HG03342 (cell line): ENCODE measurements around the gene DAB2IP.
"Not testable (repeated sequence)": the region's sequence is repeated elsewhere in the genome, so short reads cannot be mapped to it uniquely, and the experiment has no call there.

Experiments
- ATAC-seq: cut with Tn5 transposase; IDR thresholded peaks from one replicate; pipeline ENCODE4 v1.9.1; 2021; ENCODE audit warnings: mild to moderate bottlenecking, moderate library complexity; ENCODE audit not compliant: unreplicated experiment

The DAB2IP gene

DNA sequence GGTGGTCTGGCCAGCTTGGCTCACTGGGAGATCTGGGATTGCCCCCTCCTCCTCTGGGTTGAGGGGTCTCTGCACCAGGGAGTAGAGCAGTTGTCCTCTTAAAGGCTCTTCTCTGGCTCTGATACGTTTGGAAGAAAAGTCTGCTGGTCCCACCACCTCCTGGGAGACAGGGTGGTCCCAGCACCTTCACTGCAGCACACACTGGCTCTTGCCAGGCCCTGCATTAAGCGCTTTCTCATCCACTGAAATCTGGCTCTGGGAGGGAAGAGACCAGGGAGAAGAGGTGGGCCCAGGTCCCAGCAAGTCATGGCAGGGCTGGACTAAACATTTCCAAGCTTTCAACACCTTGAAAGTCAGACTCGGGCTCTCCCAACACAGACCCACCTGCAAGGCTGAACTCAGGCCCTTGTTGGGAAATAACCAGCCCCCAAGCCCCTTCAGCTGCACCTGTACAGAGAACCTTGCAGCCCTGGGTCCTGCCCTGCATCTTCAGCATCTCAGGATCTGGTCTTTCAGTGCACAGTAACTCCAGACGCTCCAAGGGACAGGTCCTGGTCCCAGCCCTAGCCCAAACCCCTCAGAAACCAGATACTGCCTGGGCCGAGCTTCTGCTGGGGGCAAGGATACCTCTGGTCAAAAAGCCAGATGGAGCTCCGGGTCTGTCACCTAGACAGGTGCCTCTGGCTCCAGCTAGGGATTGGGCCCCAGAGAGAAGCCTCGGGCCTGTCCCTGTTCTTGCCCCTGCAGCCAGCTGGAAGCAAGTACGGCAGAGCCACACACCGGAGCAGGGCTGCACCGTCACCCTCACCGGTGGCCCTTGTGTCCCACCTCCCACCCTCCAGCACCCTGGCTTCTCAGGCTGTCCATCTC, 134.5 kb downstream of the DAB2IP start:
- no peak for ATAC-seq

DNA sequence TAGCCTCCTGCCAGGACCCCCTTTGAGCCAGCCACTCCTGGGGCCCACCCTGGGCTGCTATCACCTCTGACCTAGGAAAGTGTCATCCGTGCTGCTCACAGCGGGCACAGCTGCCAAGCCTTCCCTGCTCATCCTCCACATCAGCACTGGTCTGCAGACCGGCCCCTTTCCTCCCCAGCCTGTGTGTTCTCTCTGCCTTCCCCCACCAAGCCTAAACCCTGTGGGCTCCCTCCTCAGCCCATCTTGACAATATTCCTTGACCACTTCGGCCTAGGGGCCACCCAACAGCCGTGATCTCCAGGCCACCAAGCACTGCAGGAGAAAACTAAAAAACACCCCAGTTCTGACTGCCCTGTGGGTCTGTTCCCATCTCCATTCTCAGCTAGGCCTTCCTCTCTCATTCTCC, 135.1 kb downstream of the DAB2IP start:
- no peak for ATAC-seq

DNA sequence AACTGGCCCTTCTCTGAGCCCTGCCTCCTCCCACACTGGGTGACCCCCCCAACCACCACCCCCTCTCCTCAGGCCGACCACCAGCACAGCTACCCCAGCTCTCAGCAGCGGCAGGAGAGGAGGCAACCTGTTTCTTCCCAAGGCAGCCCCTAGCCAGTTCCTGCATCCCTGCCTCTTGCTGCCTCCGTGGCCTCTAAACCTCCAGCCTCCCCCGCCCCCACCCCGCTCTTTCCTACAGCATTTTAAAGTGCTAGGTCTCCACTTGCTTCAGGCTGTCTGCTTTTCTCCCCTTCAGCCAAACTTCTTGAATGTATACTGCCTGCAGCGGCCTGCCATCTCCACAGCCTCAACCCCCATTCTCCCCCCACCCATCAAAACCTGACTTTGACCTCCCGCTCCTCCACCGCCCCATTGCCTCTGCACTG, 135.6 kb downstream of the DAB2IP start:
- no peak for ATAC-seq

DNA sequence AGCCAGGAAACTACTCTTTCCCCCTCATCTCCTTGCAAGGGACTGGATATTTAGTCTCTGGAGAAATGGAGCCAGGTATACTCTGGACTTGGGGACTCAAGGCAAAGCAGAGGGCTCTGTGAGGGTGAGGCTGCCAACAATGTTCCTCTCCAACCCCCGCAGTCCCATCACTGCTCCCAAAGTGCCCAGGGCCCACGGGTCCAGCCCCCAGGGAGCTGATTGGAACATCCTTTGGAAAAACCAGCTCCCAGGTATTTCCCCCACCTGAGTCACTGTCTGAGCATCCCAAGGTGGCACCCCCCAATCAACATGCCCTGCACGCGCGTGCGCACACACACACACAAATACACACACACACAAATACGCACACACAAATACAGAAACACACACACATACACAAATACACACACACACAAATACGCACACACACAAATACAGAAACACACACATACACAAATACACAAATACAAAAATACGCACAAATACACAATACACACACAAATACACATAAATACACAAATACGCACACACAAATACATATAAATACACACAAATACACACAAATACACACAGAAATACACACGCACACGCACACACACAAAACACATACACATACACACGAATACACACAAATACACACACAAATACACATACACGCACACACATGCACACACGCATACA, 137.4 kb downstream of the DAB2IP start:
- no peak for ATAC-seq

DNA sequence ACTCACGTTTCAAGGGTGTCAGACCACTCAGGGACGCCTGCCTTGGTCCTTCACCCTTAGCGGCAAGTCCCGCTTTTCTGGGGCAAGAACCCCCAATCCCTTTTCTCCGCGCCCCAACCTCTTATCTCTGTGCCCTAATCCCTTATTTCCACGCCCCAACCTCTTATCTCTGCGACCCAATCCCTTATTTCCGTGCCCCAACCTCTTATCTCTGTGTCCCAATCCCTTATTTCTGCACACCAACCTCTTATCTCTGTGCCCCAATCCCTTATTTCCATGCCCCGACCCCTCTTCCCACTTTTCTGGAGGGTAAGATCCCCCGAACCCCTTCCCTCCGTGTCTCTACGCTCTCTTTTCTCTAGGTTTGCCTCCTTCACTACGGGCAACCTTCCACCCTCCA, 139.4 kb downstream of the DAB2IP start:
- no peak for ATAC-seq

DNA sequence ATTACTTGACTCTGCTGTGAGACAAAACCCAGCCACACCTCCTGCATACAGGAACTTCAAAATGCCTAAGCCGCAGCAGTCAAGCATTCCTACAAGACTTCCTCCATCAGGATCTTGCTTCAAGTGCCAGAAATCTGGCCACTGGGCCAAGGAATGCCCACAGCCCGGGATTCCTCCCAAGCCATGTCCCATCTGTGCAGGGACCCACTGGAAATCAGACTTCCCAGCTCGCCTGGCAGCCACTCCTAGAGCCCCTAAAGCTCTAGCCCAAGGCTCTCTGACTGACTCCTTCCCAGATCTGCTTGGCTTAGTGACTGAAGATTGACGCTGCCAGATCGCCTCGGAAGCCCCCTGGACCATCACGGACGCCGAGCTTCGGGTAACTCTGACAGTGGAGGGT, 141.0 kb downstream of the DAB2IP start:
- not testable (repeated sequence) for ATAC-seq

DNA sequence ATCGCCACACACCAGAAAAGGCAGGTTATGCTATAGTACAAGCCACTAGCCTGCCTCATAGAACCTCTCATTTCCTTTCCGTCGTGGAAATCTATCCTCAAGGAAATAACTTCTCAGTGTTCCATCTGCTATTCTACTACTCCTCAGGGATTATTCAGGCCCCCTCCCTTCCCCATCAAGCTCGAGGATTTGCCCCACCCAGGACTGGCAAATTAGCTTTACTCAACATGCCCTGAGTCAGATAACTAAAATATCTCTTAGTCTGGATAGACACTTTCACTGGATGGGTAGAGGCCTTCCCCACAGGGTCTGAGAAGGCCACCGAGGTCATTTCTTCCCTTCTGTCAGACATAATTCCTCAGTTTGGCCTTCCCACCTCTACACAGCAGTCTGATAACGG, 142.9 kb downstream of the DAB2IP start:
- not testable (repeated sequence) for ATAC-seq

DNA sequence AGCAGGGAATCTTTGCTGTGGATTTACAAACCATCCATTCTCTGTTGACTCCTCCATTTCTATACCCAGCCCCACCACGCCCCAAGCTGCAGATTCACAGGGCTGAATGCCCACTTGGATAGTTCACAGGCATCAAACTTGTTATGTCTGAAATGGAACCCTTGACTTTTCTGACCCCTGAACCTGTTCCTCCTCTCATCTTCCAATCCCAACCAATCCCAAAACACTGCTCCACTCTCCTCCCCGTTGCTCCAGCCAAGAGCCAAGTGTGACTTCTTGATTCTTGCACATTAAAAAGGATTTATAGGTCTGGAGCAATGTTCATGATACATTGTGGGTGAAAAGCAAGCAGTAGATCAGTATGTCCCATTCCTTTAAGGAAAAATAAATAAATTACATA, 145.6 kb downstream of the DAB2IP start:
- no peak for ATAC-seq

DNA sequence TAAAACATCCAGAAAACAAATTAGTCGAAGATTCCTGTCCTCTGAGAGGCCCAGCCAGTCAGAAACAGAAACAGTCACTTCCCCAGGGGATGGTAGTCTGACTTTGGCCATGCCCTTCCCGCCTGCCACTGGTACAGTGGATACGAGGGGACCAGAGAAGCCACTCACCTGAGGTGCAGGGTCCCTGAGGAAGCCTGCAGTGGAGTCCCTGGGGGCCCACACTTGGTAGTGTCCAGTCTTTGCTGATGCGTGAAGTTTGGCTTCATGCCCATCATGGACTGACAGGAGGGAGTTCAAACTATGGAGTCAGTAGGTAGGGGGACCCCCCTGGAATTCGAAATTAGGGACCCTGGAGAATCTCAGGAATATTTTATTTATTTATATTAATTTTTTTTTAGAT, 147.5 kb downstream of the DAB2IP start:
- ATAC-seq, result no peak

DNA sequence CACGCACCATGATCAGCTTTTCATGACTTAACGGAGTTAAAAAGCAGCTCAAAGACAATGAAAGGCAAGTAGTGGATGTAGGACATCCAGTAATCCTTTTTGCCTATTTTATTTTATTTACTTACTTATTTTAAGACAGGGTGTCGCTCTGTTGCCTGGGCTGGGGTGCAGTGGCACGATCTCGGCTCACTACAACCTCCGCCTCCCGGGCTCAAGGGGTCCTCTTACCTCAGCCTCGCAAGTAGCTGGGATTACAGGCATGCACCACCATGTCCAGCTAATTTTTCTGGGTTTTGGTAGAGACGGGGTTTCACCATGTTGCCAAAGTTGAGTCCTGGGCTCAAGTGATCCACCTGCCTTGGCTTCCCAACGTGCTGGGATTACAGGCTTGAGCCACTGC, 148.9 kb downstream of the DAB2IP start:
- no peak for ATAC-seq

DNA sequence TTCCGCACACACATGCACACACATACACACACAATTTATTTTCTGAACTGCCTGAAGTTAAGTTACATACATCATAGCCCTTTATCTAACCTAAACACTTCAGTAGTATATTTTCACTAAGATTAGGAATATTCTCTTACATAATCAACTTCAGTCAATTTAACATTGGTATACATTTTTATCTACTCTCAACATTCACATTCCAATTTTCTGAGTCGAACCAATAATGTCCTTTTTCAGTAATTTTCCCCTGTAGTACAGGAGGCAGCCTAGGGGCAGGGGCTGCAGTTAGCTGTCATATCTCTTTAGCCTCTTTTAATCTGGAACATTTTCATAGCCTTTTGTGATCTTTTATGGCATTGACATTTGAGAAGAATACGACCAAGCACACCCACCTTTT, 150.1 kb downstream of the DAB2IP start:
- no peak for ATAC-seq

DNA sequence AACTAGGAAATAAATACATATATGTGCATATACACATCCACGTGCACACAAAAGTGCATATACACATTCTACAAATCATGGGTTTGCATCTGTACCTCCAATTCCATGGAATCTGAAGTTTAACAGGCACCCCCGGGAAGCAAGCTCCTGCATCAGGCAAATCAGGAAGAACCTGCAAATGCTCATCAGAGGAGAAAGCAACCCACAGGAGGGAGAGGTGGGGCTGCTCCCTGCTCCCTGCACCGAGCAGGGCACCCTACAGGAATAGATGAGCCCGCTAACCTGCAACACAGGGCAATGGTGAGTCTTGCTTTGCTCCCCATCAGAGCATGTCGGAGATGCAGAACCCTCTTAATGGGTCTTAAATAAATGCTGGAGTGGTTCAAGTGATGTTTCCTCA, 151.3 kb downstream of the DAB2IP start:
- no peak for ATAC-seq

DNA sequence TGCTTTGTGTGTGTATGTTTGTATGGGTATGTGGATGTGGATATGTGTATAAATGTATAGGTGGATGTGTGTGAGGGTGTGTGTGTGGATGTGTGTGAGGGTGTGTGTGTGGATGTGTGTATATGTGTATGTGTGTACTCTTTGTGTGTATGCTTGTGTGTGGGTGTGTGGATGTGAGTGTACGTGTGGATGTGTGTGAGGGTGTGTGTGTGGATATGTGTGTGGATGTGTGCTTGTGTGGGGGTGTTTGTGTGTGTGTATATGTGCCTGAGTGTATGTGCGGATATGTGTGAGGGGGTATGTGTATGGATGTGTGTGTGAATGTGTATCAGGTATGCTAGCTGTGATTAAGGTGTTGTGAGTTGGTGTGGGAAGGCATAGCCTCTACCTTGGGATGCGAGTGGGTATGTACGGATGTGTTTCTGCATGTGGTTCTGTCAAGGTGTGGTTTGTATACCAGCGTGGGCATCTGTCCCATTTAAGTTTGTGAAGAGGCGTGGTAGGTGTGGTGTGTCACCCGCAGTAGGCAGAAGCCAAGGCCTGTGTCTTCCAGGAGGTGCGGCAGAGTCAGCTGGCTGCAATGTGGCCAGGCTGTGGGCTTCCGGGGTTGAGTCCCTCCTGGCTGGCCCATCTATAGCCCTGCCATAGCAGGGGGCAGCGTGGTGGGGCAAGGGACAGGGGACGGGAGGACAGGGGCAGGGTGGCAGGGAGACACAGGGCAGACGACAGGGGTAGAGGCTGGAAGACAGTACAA, 155.8 kb downstream of the DAB2IP start:
- ATAC-seq, result no peak

DNA sequence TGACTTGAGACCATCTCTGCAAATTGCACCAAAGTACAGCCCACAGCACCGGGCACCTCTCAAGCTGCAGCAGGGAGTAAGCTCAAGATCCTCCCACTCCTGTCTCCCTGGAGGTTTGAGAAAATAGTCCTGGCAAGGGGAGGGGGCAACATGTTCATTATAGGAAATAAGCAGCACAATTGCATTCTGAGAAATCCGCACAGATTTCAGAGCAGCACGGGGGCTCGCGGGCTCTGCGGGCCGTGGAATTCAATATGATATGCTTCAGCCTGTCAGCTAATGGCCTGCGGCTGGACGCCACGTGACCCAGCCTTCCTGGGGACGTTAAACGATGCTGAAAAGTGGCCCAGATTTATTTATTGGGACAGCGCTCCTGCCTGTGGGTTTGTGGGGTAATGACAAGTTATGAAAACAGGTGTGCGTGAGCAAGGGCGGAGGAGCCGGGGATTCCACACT, 156.4 kb downstream of the DAB2IP start:
- no peak for ATAC-seq

DNA sequence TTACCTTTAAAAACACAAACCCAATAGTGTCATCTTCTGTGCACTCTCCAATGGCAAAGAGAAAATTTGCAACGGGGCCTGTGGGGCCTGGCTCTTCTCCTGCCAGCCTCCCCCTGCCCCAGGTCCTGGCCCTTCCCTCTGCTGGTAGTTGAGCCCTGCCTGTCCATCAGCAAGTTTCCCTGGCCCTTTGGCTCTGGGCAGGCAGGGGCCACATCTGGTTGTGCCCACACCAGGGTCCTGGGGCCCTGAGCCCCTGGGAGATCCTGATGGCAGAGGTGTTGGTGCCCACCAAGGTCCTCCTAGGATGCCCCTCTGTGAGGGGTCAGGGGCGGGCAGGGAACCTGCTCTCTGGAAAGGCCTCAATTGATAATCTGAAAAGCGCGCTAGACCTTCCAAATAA, 157.3 kb downstream of the DAB2IP start:
- no peak for ATAC-seq

DNA sequence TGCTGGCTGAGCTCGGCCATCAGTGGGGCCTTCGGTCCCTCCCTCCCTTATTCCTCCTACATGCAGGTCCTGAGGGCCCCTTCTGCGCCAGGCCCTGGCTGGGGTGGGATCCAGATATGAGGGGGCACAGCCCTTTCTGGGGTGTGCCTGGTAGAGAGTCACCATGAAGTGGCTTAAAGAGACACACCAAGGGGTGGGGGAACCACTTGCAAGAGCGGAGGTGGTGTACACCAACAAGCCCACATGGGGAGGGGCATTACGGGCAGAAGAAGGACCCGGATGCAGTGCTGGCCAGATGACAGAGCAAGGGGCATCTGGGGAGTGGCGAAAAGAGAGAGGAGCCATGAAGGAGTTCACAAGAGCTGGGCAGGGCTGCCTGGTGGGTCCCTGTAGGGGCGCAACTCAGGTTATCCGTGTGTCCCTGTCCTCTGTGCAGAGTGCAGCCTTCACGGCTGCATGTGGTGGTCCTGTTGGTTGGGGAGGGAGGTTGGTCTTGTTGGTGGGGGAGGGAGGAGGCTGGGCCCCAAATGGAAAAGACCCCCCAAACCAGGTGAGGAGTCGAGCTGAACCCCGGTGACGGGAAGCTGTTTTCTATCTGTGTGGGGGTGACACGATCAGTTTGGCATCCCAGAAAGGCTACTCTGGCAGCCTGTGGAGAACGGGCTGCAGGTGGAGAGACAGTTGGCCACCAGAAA, 158.1 kb downstream of the DAB2IP start:
- no peak for ATAC-seq

DNA sequence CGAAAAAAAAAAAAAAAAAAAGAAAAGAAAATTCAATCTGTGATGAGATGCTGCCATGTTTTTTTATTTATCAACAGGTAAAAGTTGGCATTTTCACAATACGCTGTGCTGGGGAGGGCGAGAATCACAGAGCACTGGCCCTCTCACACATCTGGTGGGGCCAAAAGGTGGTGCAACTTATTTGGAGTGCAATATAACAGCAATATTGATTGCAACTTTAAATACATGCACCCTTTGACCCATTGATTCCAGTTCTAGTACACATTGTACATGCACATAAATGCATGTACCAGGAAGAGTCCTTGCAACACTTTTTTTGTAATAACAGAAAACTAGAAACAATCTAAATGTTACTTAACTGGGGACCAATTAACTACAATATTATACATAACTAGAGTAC, 159.1 kb downstream of the DAB2IP start:
- no peak for ATAC-seq

DNA sequence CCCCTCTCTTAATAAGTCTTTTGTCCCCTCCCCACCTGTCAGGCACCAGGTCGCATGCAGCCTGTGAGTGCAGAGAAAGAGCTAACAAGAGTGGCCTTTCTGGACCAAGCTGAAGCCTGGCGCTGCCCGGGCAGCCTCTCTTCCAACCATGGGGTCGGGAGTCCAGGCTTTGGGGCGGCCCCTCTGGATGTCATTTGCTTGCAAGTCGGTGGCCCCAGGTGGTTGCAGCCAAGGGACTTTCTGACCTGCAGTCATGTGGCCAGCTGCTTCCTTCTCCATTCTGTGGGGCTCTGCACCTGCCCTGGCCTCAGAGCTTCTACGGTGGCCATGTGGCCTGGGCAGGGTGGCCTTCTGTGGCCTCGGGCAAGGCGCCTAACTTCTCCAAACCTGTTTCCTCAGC, 159.7 kb downstream of the DAB2IP start:
- ATAC-seq, result no peak

DNA sequence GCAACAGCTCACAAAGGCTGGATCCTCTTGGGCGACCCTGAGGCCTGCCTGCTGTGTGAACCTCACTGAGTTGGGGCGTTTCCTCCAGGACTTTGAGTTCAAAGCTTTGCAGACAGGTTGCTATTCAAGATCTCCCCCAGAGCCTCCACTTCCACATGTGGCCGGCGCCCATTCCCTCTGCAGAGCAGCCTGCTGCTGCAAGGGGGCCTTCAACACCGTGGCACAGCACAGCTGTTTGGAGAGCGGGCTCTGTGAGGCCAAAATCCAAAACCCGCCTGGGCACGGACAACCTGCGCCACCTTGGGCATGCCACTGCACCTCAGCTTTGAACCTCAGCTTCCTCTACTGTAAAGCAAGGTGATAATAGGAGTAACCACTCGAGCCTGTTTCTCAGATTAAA, 160.3 kb downstream of the DAB2IP start:
- ATAC-seq, result no peak

DNA sequence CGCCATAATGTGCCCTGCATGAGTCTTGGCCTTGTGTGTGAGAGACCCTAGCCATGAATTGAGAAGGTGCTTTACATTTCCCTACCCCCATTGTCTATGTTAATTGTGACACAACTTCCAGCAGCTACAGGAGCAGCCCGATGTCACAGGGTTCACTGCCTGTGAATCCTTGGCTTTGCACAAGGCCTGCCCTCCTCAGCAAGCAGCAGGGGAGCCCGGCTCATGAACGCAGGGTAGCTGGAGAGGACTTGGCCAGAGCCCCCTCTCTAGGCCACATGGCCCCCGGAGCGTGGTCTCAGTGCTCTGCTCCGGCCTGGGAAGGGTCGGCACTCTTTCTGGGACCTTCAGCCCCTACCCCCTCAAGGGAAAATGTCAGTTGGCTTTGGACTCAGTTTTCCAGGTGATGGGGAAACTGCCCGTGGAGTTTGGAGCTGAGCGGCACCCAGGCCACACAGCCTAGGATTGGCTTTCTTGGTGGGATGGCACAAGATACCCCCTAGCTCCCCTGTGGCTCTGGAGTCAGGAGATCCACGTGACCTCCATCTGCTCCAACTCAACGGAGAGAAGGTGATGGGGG, 160.8 kb downstream of the DAB2IP start:
- ATAC-seq, result no peak
